ENCODE results near the gene PNMT. TPM values are rescaled to one million over a fixed set of nuclear protein-coding genes. Genes with fewer than 3 reads are reported as not detected.

The PNMT gene
- total RNA-seq, 1 experiment from 2014 or later, result not detected

- peak overlapping the region; percentile 93 for H3K4me3 ChIP-seq (ENCODE audit: low read length)
- peak overlapping the region; percentile 97 for H3K4me2 ChIP-seq (ENCODE audit: low read depth, low read length, poor library complexity, severe bottlenecking)
- H3K36me3 ChIP-seq (ENCODE audit: insufficient read depth, low read length), result no peaks in the 10 kb centered on the region
- H4K20me1 ChIP-seq (ENCODE audit: insufficient read depth, low read depth, low read length), result peaks cover 19% of the 10 kb centered on the region
- no peaks in the 10 kb centered on the region for H3K9me3 ChIP-seq (ENCODE audit: low read length)
- H2AFZ ChIP-seq (ENCODE audit: low read length), result no peak overlapping the region
- H3K9me2 ChIP-seq (replicated peaks; ENCODE audit: insufficient read depth, low read length), result no peaks in the 10 kb centered on the region
- H3K9ac ChIP-seq (ENCODE audit: low read length), result peak overlapping the region; percentile 87
- peaks cover 30% of the 10 kb centered on the region for H3K4me1 ChIP-seq (ENCODE audit: low read length)
- peaks cover 62% of the 10 kb centered on the region for H3K79me2 ChIP-seq (ENCODE audit: low read length)
- DNase-seq, result no peak
- H3K27ac ChIP-seq (ENCODE audit: low read length), result peak overlapping the region; percentile 23; the same call in 1 of the 2 replicates
- H3K27me3 ChIP-seq (ENCODE audit: low read length), result no peaks in the 10 kb centered on the region
These were observed 29.9 kb upstream of the PNMT start for GRCh38 chr17:39638317-39638716.

- peak overlapping the region; percentile 93; the same call in 1 of the 2 replicates for H3K4me3 ChIP-seq (ENCODE audit: low read length)
- peaks cover 30% of the 10 kb centered on the region for H3K4me1 ChIP-seq (ENCODE audit: low read length)
These were observed 29.2 kb upstream of the PNMT start for GRCh38 chr17:39639043-39639442.

GRCh38 chr17:39639566-39640458 is 28.4 kb upstream of the PNMT start:
- Histone ChIP-seq H3K9me2 (replicated peaks; ENCODE audit: insufficient read depth, low read length) (no peaks in the 10 kb centered on the region), H3K9ac (ENCODE audit: low read length) (no peak overlapping the region), H3K4me1 (ENCODE audit: low read length) (peaks cover 30% of the 10 kb centered on the region), H3K4me3 (ENCODE audit: low read length) (no peak overlapping the region), H4K20me1 (ENCODE audit: insufficient read depth, low read depth, low read length) (peaks cover 28% of the 10 kb centered on the region), H3K27ac (ENCODE audit: low read length) (no peak overlapping the region), H3K4me2 (ENCODE audit: low read depth, low read length, poor library complexity, severe bottlenecking) (no peak overlapping the region), H3K9me3 (ENCODE audit: low read length) (no peaks in the 10 kb centered on the region), H3K79me2 (ENCODE audit: low read length) (peaks cover 77% of the 10 kb centered on the region), H2AFZ (ENCODE audit: low read length) (no peak overlapping the region), H3K27me3 (ENCODE audit: low read length) (no peaks in the 10 kb centered on the region), H3K36me3 (ENCODE audit: insufficient read depth, low read length) (no peaks in the 10 kb centered on the region)
- DNase-seq, result no peak

More at GRCh38 chr17:39639043-39639442, 29.2 kb upstream of the PNMT start:
- Histone ChIP-seq H3K27me3 (ENCODE audit: low read length) (no peaks in the 10 kb centered on the region), H3K36me3 (ENCODE audit: insufficient read depth, low read length) (no peaks in the 10 kb centered on the region), H2AFZ (ENCODE audit: low read length) (no peak overlapping the region), H3K4me2 (ENCODE audit: low read depth, low read length, poor library complexity, severe bottlenecking) (peak overlapping the region; percentile 97), H3K9ac (ENCODE audit: low read length) (peak overlapping the region; percentile 87; the same call in 1 of the 2 replicates), H3K9me2 (replicated peaks; ENCODE audit: insufficient read depth, low read length) (no peaks in the 10 kb centered on the region), H3K27ac (ENCODE audit: low read length) (no peak overlapping the region), H4K20me1 (ENCODE audit: insufficient read depth, low read depth, low read length) (peaks cover 26% of the 10 kb centered on the region), H3K79me2 (ENCODE audit: low read length) (peaks cover 69% of the 10 kb centered on the region), H3K9me3 (ENCODE audit: low read length) (no peaks in the 10 kb centered on the region)
- DNase-seq, result no peak

DNA sequence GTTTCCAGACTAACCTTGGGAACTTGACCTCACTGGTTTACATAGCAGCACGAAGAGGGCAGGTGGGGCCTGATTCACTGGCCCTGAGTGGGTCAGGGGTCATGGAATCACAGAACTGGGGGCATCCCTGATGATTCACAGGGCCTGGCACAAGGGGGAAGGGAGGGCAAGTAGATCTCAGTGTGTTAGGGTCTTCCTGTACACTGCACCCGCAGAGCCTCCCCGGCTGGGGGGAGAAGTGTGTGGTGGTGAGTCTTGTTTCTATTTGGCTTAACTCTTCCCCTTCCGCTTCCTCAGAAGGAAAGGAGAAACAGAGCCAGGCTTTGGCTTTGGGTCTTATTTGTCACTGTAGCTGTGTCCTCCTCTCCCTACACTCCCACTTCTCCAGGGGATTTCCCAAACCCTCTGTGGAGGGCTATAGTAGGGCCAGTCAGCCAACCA is 27.6 kb upstream of the PNMT start:
- Histone ChIP-seq H3K36me3 (ENCODE audit: insufficient read depth, low read length) (no peaks in the 10 kb centered on the region), H4K20me1 (ENCODE audit: insufficient read depth, low read depth, low read length) (peaks cover 32% of the 10 kb centered on the region), H3K4me2 (ENCODE audit: low read depth, low read length, poor library complexity, severe bottlenecking) (no peak overlapping the region), H3K79me2 (ENCODE audit: low read length) (peaks cover 85% of the 10 kb centered on the region), H2AFZ (ENCODE audit: low read length) (no peak overlapping the region), H3K9me2 (replicated peaks; ENCODE audit: insufficient read depth, low read length) (no peaks in the 10 kb centered on the region), H3K4me1 (ENCODE audit: low read length) (peaks cover 27% of the 10 kb centered on the region), H3K4me3 (ENCODE audit: low read length) (no peak overlapping the region), H3K9me3 (ENCODE audit: low read length) (no peaks in the 10 kb centered on the region), H3K9ac (ENCODE audit: low read length) (no peak overlapping the region), H3K27me3 (ENCODE audit: low read length) (no peaks in the 10 kb centered on the region), H3K27ac (ENCODE audit: low read length) (no peak overlapping the region)
- no peak for DNase-seq

- H3K9ac ChIP-seq (ENCODE audit: low read length), result no peak overlapping the region
- no peak overlapping the region for H3K4me3 ChIP-seq (ENCODE audit: low read length)
- H3K9me2 ChIP-seq (replicated peaks; ENCODE audit: insufficient read depth, low read length), result no peaks in the 10 kb centered on the region
- no peak for DNase-seq
- H3K27me3 ChIP-seq (ENCODE audit: low read length), result no peaks in the 10 kb centered on the region
- H4K20me1 ChIP-seq (ENCODE audit: insufficient read depth, low read depth, low read length), result peaks cover 33% of the 10 kb centered on the region
- no peak overlapping the region for H2AFZ ChIP-seq (ENCODE audit: low read length)
- no peak overlapping the region for H3K27ac ChIP-seq (ENCODE audit: low read length)
- H3K4me1 ChIP-seq (ENCODE audit: low read length), result peaks cover 23% of the 10 kb centered on the region
- H3K79me2 ChIP-seq (ENCODE audit: low read length), result peaks cover 89% of the 10 kb centered on the region
- no peak overlapping the region for H3K4me2 ChIP-seq (ENCODE audit: low read depth, low read length, poor library complexity, severe bottlenecking)
- H3K36me3 ChIP-seq (ENCODE audit: insufficient read depth, low read length), result no peaks in the 10 kb centered on the region
- no peaks in the 10 kb centered on the region for H3K9me3 ChIP-seq (ENCODE audit: low read length)
These were observed 27.2 kb upstream of the PNMT start for GRCh38 chr17:39641097-39641496.

DNA sequence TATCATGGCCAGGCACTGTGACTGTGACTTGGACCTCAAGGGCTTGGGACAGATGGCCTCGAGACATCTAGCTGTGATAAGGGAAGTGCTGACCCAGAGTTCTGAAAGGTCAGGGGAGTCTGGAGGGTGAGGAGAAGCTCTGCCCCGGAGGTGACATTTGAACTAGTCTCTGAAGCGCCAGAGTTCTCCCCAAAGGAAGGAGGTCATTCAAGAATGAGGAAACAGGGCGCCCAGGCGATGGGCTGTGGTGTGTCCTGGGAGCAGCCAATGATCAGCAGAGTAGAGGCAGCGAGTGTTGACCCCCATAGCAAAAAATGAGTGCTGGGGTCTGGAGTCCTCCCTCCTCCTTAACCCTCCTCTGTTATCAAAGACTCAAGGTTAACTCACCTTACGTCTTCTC is 26.4 kb upstream of the PNMT start:
- Histone ChIP-seq H3K36me3 (ENCODE audit: insufficient read depth, low read length) (no peaks in the 10 kb centered on the region), H3K4me2 (ENCODE audit: low read depth, low read length, poor library complexity, severe bottlenecking) (no peak overlapping the region), H3K4me1 (ENCODE audit: low read length) (peaks cover 15% of the 10 kb centered on the region), H3K27me3 (ENCODE audit: low read length) (no peaks in the 10 kb centered on the region), H2AFZ (ENCODE audit: low read length) (no peak overlapping the region), H3K9me3 (ENCODE audit: low read length) (no peaks in the 10 kb centered on the region), H3K27ac (ENCODE audit: low read length) (no peak overlapping the region), H3K79me2 (ENCODE audit: low read length) (peaks cover 96% of the 10 kb centered on the region), H3K4me3 (ENCODE audit: low read length) (no peak overlapping the region), H3K9ac (ENCODE audit: low read length) (no peak overlapping the region), H3K9me2 (replicated peaks; ENCODE audit: insufficient read depth, low read length) (no peaks in the 10 kb centered on the region), H4K20me1 (ENCODE audit: insufficient read depth, low read depth, low read length) (peaks cover 36% of the 10 kb centered on the region)
- no peak for DNase-seq

- peaks cover 15% of the 10 kb centered on the region for H3K4me1 ChIP-seq (ENCODE audit: low read length)
- no peaks in the 10 kb centered on the region for H3K9me3 ChIP-seq (ENCODE audit: low read length)
- no peaks in the 10 kb centered on the region for H3K36me3 ChIP-seq (ENCODE audit: insufficient read depth, low read length)
- no peaks in the 10 kb centered on the region for H3K27me3 ChIP-seq (ENCODE audit: low read length)
- DNase-seq, result no peak
- no peak overlapping the region for H3K27ac ChIP-seq (ENCODE audit: low read length)
- no peak overlapping the region for H2AFZ ChIP-seq (ENCODE audit: low read length)
- no peak overlapping the region for H3K4me2 ChIP-seq (ENCODE audit: low read depth, low read length, poor library complexity, severe bottlenecking)
- H3K4me3 ChIP-seq (ENCODE audit: low read length), result no peak overlapping the region
- H3K9ac ChIP-seq (ENCODE audit: low read length), result no peak overlapping the region
- no peaks in the 10 kb centered on the region for H3K9me2 ChIP-seq (replicated peaks; ENCODE audit: insufficient read depth, low read length)
- H4K20me1 ChIP-seq (ENCODE audit: insufficient read depth, low read depth, low read length), result peaks cover 36% of the 10 kb centered on the region
- H3K79me2 ChIP-seq (ENCODE audit: low read length), result peaks cover 92% of the 10 kb centered on the region
These were observed 25.8 kb upstream of the PNMT start for GRCh38 chr17:39642291-39643074.

DNA sequence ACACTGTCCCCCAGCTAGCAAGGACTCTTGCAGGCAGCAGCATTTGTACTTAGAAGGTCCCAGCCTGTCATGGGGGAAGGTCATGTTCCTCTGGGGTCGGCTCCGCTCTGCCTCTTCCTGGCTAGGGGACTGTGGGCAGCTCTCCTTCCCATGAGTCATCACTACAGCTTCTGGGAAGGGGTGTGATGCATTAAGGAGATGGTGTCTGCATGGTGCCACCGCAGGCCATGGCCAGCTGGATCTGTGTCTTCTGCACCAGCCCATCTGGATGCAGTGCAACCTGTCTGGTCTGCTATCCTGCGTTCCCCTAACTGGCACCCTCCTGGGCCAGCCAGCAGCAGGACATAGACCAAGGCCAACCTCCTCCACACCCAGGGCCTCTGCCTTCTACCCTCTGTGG is 25.0 kb upstream of the PNMT start:
- Histone ChIP-seq H3K4me1 (ENCODE audit: low read length) (peaks cover 9% of the 10 kb centered on the region), H3K4me3 (ENCODE audit: low read length) (no peak overlapping the region), H2AFZ (ENCODE audit: low read length) (no peak overlapping the region), H3K9ac (ENCODE audit: low read length) (no peak overlapping the region), H3K9me2 (replicated peaks; ENCODE audit: insufficient read depth, low read length) (no peaks in the 10 kb centered on the region), H4K20me1 (ENCODE audit: insufficient read depth, low read depth, low read length) (peaks cover 36% of the 10 kb centered on the region), H3K27ac (ENCODE audit: low read length) (no peak overlapping the region), H3K27me3 (ENCODE audit: low read length) (no peaks in the 10 kb centered on the region), H3K9me3 (ENCODE audit: low read length) (no peaks in the 10 kb centered on the region), H3K4me2 (ENCODE audit: low read depth, low read length, poor library complexity, severe bottlenecking) (no peak overlapping the region), H3K36me3 (ENCODE audit: insufficient read depth, low read length) (no peaks in the 10 kb centered on the region), H3K79me2 (ENCODE audit: low read length) (peaks cover 84% of the 10 kb centered on the region)
- DNase-seq, result no peak

All from Karpas-422 (cell line).